Stomach (tissue), 4 donors: ENCODE measurements around the gene SUSD5.

ENCODE experiments used
- POLR2A ChIP-seq, 4 donors: fragments of 450-650 bp; IDR thresholded peaks; one replicate each; pipeline ENCODE4 v1.6.1; 2016; ENCODE audit warnings: antibody characterized with exemption in 4 of 4, control low read depth in 2 of 4, mild to moderate bottlenecking in 1 of 4, moderate library complexity in 1 of 4
- TF ChIP-seq, protein P1 (sequence below), 7 experiments: fragments of 450-650 bp in 4 of 7; fragments of 200-600 bp in 3 of 7; sonication (generic) in 3 of 7; IDR thresholded peaks; one replicate each; pipeline ENCODE4 v1.5.1; 2016 to 2019; ENCODE audit warnings: antibody characterized with exemption in 7 of 7, control low read depth in 2 of 7, mild to moderate bottlenecking in 1 of 7

DNA sequence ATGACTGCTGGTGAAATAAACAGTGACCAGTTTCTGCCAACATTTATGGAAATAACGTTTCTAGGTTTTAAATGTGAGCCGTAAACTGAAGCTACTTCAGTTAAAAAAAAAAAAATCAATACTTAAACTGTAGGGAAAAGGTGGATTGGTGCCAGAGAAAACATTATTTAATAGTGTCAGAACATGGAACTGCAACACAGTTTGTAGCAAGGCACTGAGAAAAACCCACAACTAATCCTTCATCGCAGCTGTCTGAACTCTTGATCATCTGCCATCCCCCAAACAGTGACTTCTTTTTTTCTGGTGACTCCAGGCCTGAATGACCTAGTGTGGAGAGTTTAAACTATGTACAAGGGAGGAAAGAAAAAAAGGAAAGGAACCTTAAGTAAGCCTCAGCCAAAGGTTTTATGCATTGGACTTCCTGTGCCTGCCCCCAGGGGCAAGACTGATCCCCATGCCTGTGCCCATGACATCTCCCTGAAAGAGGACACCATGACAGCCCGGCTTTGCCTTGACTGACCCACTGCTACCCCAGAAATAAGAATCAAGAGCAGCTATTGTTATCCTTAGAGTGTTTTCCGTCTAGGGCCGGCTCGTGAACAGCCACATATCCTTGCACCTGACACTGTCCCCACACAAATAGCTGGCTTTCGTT, 71.7 kb downstream of the SUSD5 start:
- TF ChIP-seq, protein P1, sequence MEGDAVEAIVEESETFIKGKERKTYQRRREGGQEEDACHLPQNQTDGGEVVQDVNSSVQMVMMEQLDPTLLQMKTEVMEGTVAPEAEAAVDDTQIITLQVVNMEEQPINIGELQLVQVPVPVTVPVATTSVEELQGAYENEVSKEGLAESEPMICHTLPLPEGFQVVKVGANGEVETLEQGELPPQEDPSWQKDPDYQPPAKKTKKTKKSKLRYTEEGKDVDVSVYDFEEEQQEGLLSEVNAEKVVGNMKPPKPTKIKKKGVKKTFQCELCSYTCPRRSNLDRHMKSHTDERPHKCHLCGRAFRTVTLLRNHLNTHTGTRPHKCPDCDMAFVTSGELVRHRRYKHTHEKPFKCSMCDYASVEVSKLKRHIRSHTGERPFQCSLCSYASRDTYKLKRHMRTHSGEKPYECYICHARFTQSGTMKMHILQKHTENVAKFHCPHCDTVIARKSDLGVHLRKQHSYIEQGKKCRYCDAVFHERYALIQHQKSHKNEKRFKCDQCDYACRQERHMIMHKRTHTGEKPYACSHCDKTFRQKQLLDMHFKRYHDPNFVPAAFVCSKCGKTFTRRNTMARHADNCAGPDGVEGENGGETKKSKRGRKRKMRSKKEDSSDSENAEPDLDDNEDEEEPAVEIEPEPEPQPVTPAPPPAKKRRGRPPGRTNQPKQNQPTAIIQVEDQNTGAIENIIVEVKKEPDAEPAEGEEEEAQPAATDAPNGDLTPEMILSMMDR (IDR thresholded peaks at IDR 0.05): no peak
- TF ChIP-seq POLR2A (IDR thresholded peaks at IDR 0.05): no peak
